Right lobe of liver (tissue), 4 donors: ENCODE results near the gene MED15.

ENCODE experiments used
- CTCF ChIP-seq, 4 donors: fragments of 200-600 bp in 3 of 4; fragments of 450-650 bp in 1 of 4; IDR thresholded peaks; one replicate each; pipeline versions ENCODE4 v1.5.1 to v1.8.0; 2016 to 2022; ENCODE audit warnings: antibody characterized with exemption in 4 of 4, mild to moderate bottlenecking in 2 of 4
- POLR2A ChIP-seq: fragments of 450-650 bp; IDR thresholded peaks from one replicate; pipeline ENCODE4 v1.6.1; 2017; ENCODE audit warnings: antibody characterized with exemption, mild to moderate bottlenecking
- donor health status: DM: no; HTN: no; CAD: no.
- donor health status: DM: no; HTN: no; CAD: no.
- donor health status: DM: no; HTN: yes; CAD: no.

GRCh38 chr22:20483771-20484170 is 23.6 kb upstream of the MED15 start:
- TF ChIP-seq CTCF (IDR thresholded peaks at IDR 0.05) (no peak), POLR2A (no peak)
